OCI-LY1 (cell line): Measurements from ENCODE around the gene TTC8.

Source experiments
- CTCF ChIP-seq: fragments of 200-600 bp; sonication (generic), shearing (Covaris generic); IDR thresholded peaks from 2 replicates; pipeline ENCODE4 v1.5.1; 2017; ENCODE audit warnings: mild to moderate bottlenecking, antibody characterized with exemption, low read length, moderate library complexity, mixed read lengths
- EZH2 ChIP-seq: fragments of 200-600 bp; sonication (generic), shearing (Covaris generic); IDR thresholded peaks from 2 replicates; pipeline ENCODE4 v1.8.0; 2017; ENCODE audit warnings: borderline replicate concordance, mixed run types, mild to moderate bottlenecking, antibody characterized with exemption, low read length, moderate library complexity, mixed read lengths

DNA sequence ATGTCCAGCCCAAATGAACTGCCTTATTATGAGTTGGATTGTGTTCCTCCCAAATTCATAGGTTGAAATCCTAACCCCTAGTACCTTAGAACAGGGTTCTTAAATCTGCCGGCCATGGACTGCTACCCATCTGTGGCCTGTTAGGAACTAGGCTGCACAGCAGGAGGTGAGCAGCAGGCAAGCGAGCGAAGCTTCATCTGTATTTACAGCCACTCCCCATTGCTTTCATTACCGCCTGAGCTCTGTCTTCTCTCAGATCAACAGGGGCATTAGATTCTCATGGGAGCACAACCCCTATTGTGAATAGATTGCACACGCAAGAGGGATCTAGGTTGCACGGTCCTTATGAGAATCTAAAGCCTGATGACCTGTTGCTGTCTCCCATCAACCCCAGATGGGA, 21.9 kb upstream of the TTC8 start:
- TF ChIP-seq CTCF (no peak), EZH2 (no peak)
